Muscle layer of colon (tissue), 2 donors: ENCODE measurements around the gene ZNF417.
"Not testable (repeated sequence)": the region's sequence is repeated elsewhere in the genome, so short reads cannot be mapped to it uniquely, and the experiment has no call there.

Experiments
- H3K27ac ChIP-seq: one replicate; pipeline ENCODE4 v1.7.0; 2013; ENCODE audit warnings: low read depth, mild to moderate bottlenecking, low read length, moderate library complexity
- H3K27me3 ChIP-seq, 2 donors: one replicate each; pipeline ENCODE4 v1.7.0; 2013; ENCODE audit warnings: low read length in 2 of 2, mild to moderate bottlenecking in 2 of 2; ENCODE audit not compliant: insufficient read depth in 2 of 2, control insufficient read depth in 1 of 2
- H3K36me3 ChIP-seq: one replicate; pipeline ENCODE4 v1.7.0; 2013; ENCODE audit warnings: mild to moderate bottlenecking, low read length; ENCODE audit not compliant: insufficient read depth
- H3K4me1 ChIP-seq: one replicate; pipeline ENCODE4 v1.7.0; 2013; ENCODE audit warnings: mild to moderate bottlenecking, low read length; ENCODE audit not compliant: insufficient read depth
- H3K4me3 ChIP-seq, 2 donors: one replicate each; pipeline ENCODE4 v1.7.0; 2013; ENCODE audit warnings: low read length in 2 of 2, low read depth in 1 of 2, mild to moderate bottlenecking in 1 of 2, moderate library complexity in 1 of 2
- H3K9ac ChIP-seq: one replicate; pipeline ENCODE4 v1.7.0; 2013; ENCODE audit warnings: low read length
- H3K9me3 ChIP-seq: one replicate; pipeline ENCODE4 v1.7.0; 2013; ENCODE audit warnings: mild to moderate bottlenecking, low read length
- donor health status: abdominal sarcoma.
- donor health status: Adenocarcinoma of cecum.

ZNF417 gene

GRCh38 chr19:57934820-57935665, 18.7 kb upstream of the ZNF417 start, which contains the start of gene ZNF418:
Gene ZNF418 (minus strand): TSS chr19:57935402. CDS start chr19:57933822, 1,580 bp downstream.
- Histone ChIP-seq H3K4me1 (no peaks in the 10 kb centered on the region), H3K27me3 (no peaks in the 10 kb centered on the region), H3K4me3 (peak within 1 kb of the TSS; percentile 83 to 85), H3K9ac (peak within 1 kb of the TSS; percentile 75), H3K27ac (peak within 1 kb of the TSS; percentile 72), H3K36me3 (peaks cover 16% of the 10 kb centered on the region), H3K9me3 (peaks cover 4% of the 10 kb centered on the region)

DNA sequence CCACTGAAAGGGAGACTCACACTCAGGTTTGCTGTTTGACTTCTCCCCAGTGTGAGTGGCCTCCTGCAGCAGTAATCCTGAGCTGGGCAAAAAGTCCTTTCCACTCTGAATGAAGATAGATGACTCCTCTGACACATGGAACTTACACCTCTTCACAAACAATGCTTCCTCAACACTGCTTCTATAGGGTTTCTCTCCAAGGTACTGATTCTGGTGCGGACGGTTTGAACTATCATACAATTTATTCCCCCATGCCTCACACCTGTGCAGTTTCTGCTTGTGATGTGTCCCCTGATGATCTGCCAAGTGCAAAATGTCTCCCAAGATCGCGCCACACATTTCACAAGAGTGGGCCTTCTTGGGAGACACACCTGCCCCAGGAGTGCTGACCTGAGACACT, 11.2 kb upstream of the ZNF417 start:
- Histone ChIP-seq H3K36me3 (peaks cover 37% of the 10 kb centered on the region), H3K27me3 (no peaks in the 10 kb centered on the region), H3K9me3 (peaks cover 33% of the 10 kb centered on the region), H3K9ac (no peak overlapping the region), H3K4me1 (no peaks in the 10 kb centered on the region), H3K27ac (no peak overlapping the region), H3K4me3 (peak overlapping the region in 1 of 2 donors; percentile 16)

- peaks cover 13% of the 10 kb centered on the region for H3K4me1 ChIP-seq
- no peaks in the 10 kb centered on the region for H3K9me3 ChIP-seq
- H3K27ac ChIP-seq: no peak overlapping the region
Observed at GRCh38 chr19:57914531-57914930, 1.9 kb downstream of the ZNF417 start.

DNA sequence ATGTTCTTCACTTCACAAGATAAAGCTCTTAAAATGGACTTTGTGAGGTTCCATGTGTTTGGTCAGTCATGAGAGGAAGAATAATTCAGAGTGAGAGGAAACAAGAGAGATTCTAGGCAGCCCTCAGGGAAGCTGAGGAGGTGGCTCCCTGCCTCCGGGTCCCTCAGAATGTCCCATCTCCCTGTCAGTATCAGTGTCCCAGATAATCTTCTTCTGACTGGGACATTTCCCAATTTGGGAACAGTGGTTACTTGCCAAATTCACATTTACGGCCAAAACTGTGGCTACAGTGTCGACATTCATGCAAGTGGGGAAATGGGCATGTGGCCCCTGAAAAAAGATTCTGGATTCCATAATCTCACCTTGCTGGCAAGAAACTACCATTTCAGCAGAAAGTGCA, 9.0 kb downstream of the ZNF417 start:
- Histone ChIP-seq H3K36me3 (peaks cover 29% of the 10 kb centered on the region), H3K9me3 (peaks cover 4% of the 10 kb centered on the region), H3K4me3 (no peak overlapping the region), H3K27ac (no peak overlapping the region), H3K4me1 (no peaks in the 10 kb centered on the region), H3K9ac (no peak overlapping the region), H3K27me3 (no peaks in the 10 kb centered on the region)

More at GRCh38 chr19:57914531-57914930, 1.9 kb downstream of the ZNF417 start:
- peaks cover 23% of the 10 kb centered on the region for H3K36me3 ChIP-seq
- H3K4me3 ChIP-seq: no peak overlapping the region
- no peak overlapping the region for H3K9ac ChIP-seq
- H3K27me3 ChIP-seq: no peaks in the 10 kb centered on the region

- H3K27me3 ChIP-seq: no peaks in the 10 kb centered on the region
- peaks cover 4% of the 10 kb centered on the region for H3K9me3 ChIP-seq
- no peak overlapping the region for H3K4me3 ChIP-seq
- peaks cover 13% of the 10 kb centered on the region for H3K36me3 ChIP-seq
- no peak overlapping the region for H3K9ac ChIP-seq
- no peaks in the 10 kb centered on the region for H3K4me1 ChIP-seq
- no peak overlapping the region for H3K27ac ChIP-seq
Observed at GRCh38 chr19:57905258-57905657, 11.1 kb downstream of the ZNF417 start.

DNA sequence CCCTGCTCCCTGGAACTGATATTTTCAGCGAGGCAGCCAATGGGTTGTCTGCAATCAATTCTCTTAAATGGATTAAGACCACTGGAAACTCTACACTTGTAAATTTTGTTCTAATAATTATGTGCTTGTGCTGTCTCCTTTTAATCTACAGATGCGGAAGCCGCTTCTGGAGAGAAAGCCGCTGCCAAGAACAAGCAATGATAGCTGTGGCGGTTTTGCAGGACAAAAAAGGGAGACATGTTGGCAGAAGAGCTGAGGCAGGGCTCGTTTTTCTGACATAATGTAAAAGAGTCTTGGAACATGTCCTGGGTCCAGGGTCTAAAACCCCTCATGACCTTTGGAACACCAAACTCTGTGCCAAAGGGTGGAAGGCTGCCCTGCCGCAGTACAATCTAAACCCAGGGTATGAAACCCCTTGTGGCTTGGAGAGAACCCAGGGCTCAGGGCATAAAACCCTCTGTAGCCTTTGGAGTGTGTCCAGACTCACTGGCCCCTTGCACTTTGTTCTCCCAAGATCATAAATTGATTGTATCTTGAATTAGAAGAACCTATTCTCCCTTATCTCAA, 12.7 kb downstream of the ZNF417 start:
- Histone ChIP-seq H3K9me3 (peaks cover 4% of the 10 kb centered on the region), H3K4me3 (no peak overlapping the region), H3K4me1 (no peaks in the 10 kb centered on the region)

GRCh38 chr19:57900311-57900710, 16.1 kb downstream of the ZNF417 start:
- H3K27ac ChIP-seq: no peak overlapping the region
- no peak overlapping the region for H3K4me3 ChIP-seq
- H3K4me1 ChIP-seq: no peaks in the 10 kb centered on the region
- H3K9me3 ChIP-seq: no peaks in the 10 kb centered on the region
- H3K9ac ChIP-seq: no peak overlapping the region
- no peaks in the 10 kb centered on the region for H3K27me3 ChIP-seq
- no peaks in the 10 kb centered on the region for H3K36me3 ChIP-seq

More for the DNA sequence above, 12.7 kb downstream of the ZNF417 start:
- Histone ChIP-seq H3K9ac (no peak overlapping the region), H3K27ac (no peak overlapping the region), H3K36me3 (peaks cover 13% of the 10 kb centered on the region), H3K27me3 (no peaks in the 10 kb centered on the region)

GRCh38 chr19:57890706-57891105, 25.7 kb downstream of the ZNF417 start:
- not testable (repeated sequence) for H3K9me3 ChIP-seq

GRCh38 chr19:57888560-57889231, 27.7 kb downstream of the ZNF417 start, which contains the start of gene ZNF814:
Gene ZNF814 (minus strand): TSS chr19:57889037. CDS start chr19:57888802, 235 bp downstream.
- Histone ChIP-seq H3K9ac (no peak within 1 kb of the TSS), H3K27me3 (no peaks in the 10 kb centered on the region), H3K27ac (peak within 1 kb of the TSS; percentile 59), H3K36me3 (peaks cover 6% of the 10 kb centered on the region), H3K4me3 (peak within 1 kb of the TSS; percentile 84), H3K4me1 (no peaks in the 10 kb centered on the region), H3K9me3 (no peaks in the 10 kb centered on the region)

More at GRCh38 chr19:57890706-57891105, 25.7 kb downstream of the ZNF417 start:
- H3K4me3 ChIP-seq, H3K27me3 ChIP-seq, H3K27ac ChIP-seq, H3K36me3 ChIP-seq, H3K4me1 ChIP-seq, H3K9ac ChIP-seq: not testable (repeated sequence)

- peaks cover 6% of the 10 kb centered on the region for H3K36me3 ChIP-seq
- H3K9ac ChIP-seq: no peak overlapping the region
- no peaks in the 10 kb centered on the region for H3K9me3 ChIP-seq
Observed at GRCh38 chr19:57888107-57888559, 28.3 kb downstream of the ZNF417 start.

More at GRCh38 chr19:57888107-57888559, 28.3 kb downstream of the ZNF417 start:
- peak overlapping the region; percentile 84 for H3K4me3 ChIP-seq
- H3K4me1 ChIP-seq: no peaks in the 10 kb centered on the region
- no peaks in the 10 kb centered on the region for H3K27me3 ChIP-seq
- peak overlapping the region; percentile 59 for H3K27ac ChIP-seq
